Neural progenitor cell (in vitro differentiated cells): ENCODE data around the gene RENBP.

Experiments used
- CTCF ChIP-seq: fragments of 200-600 bp; sonication (generic); IDR thresholded peaks from 2 replicates; pipeline ENCODE4 v1.5.1; 2017; ENCODE audit warnings: antibody characterized with exemption, mild to moderate bottlenecking
- EZH2phosphoT487 ChIP-seq: fragments of 200-600 bp; sonication (generic); IDR thresholded peaks from 2 replicates; pipeline ENCODE4 v1.6.1; 2017; ENCODE audit warnings: antibody characterized with exemption

- TF ChIP-seq EZH2phosphoT487 (no peak), CTCF (no peak)
Observed at GRCh38 chrX:153913701-153914100, 30.7 kb downstream of the RENBP start.
